Neural cell (in vitro differentiated cells): ENCODE results near the gene ICAM3. TPM values are rescaled to one million over a fixed set of nuclear protein-coding genes. Genes with fewer than 3 reads are reported as not detected.

ENCODE experiments used
- H2AFZ ChIP-seq: fragments of 200-600, 300-800 bp; sonication (generic), shearing (Covaris generic); 2 replicates; pipeline ENCODE4 v1.6.0; 2014; ENCODE audit warnings: low read depth, mild to moderate bottlenecking, antibody characterized with exemption, low read length, moderate library complexity
- H3F3A ChIP-seq: fragments of 200-600 bp; shearing (Covaris generic); 2 replicates; pipeline ENCODE4 v1.6.1; 2016; ENCODE audit warnings: mild to moderate bottlenecking, moderate library complexity, mixed read lengths, antibody characterized with exemption, low read length; ENCODE audit not compliant: insufficient read depth, poor library complexity, severe bottlenecking
- H3K27ac ChIP-seq: fragments of 200-600, 300-800 bp; sonication (generic), shearing (Covaris generic); 2 replicates; pipeline ENCODE4 v1.5.1; 2014; ENCODE audit warnings: mild to moderate bottlenecking, low read length, moderate library complexity
- H3K27me3 ChIP-seq: fragments of 300-800, 200-600 bp; sonication (generic), shearing (Covaris generic); 2 replicates; pipeline ENCODE4 v1.6.0; 2014; ENCODE audit warnings: mild to moderate bottlenecking, low read depth, low read length, moderate library complexity; ENCODE audit not compliant: insufficient read depth
- H3K36me3 ChIP-seq: fragments of 300-800, 200-600 bp; sonication (generic), shearing (Covaris generic); 2 replicates; pipeline ENCODE4 v1.5.1; 2014; ENCODE audit warnings: mild to moderate bottlenecking, antibody characterized with exemption, low read length, moderate library complexity; ENCODE audit not compliant: insufficient read depth
- H3K4me2 ChIP-seq: fragments of 300-800, 200-600 bp; sonication (generic), shearing (Covaris generic); 2 replicates; pipeline ENCODE4 v1.6.0; 2014; ENCODE audit warnings: mild to moderate bottlenecking, low read length
- H3K4me3 ChIP-seq: fragments of 300-800, 200-600 bp; sonication (generic), shearing (Covaris generic); 2 replicates; pipeline ENCODE4 v1.5.1; 2014; ENCODE audit warnings: mild to moderate bottlenecking, low read length, moderate library complexity
- H3K79me2 ChIP-seq: fragments of 200-600 bp; shearing (Covaris generic); replicated peaks from 2 replicates; pipeline ENCODE4 v1.6.0; 2014; ENCODE audit warnings: mild to moderate bottlenecking, low read length, moderate library complexity; ENCODE audit not compliant: insufficient read depth
- H3K9ac ChIP-seq: fragments of 300-800, 200-600 bp; sonication (generic), shearing (Covaris generic); 2 replicates; pipeline ENCODE4 v1.6.1; 2016; ENCODE audit warnings: mild to moderate bottlenecking, low read length, mixed read lengths
- H3K9me2 ChIP-seq: fragments of 200-600 bp; shearing (Covaris generic); 2 replicates; pipeline ENCODE4 v1.6.1; 2016; ENCODE audit warnings: mild to moderate bottlenecking, low read length, mixed read lengths; ENCODE audit not compliant: insufficient read depth
- H3K9me3 ChIP-seq: fragments of 200-600, 300-800 bp; sonication (generic), shearing (Covaris generic); 2 replicates; pipeline ENCODE4 v1.6.1; 2016; ENCODE audit warnings: mild to moderate bottlenecking, mixed run types, low read length, moderate library complexity, mixed read lengths
- H4K20me1 ChIP-seq: fragments of 200-600 bp; shearing (Covaris generic); 2 replicates; pipeline ENCODE4 v1.6.1; 2016; ENCODE audit warnings: mild to moderate bottlenecking, mixed run types; ENCODE audit not compliant: insufficient read depth
- EP300 ChIP-seq: fragments of 450-650 bp; conservative IDR thresholded peaks from 2 replicates; pipeline ENCODE4 v1.6.1; 2014; ENCODE audit warnings: antibody characterized with exemption, mild to moderate bottlenecking, moderate library complexity; ENCODE audit not compliant: poor library complexity, severe bottlenecking
- EZH2 ChIP-seq: fragments of 200-600, 300-800 bp; shearing (Covaris generic), sonication (generic); IDR thresholded peaks from 2 replicates; pipeline ENCODE4 v1.6.1; 2014; ENCODE audit warnings: antibody characterized with exemption, low read length, borderline replicate concordance, mild to moderate bottlenecking; ENCODE audit not compliant: insufficient read depth, poor library complexity, severe bottlenecking
- MXI1 ChIP-seq: fragments of 450-650 bp; conservative IDR thresholded peaks from 2 replicates; pipeline ENCODE4 v1.6.1; 2014; ENCODE audit warnings: antibody characterized with exemption, mild to moderate bottlenecking; ENCODE audit not compliant: poor library complexity, severe bottlenecking
- POLR2AphosphoS5 ChIP-seq: IDR thresholded peaks from 2 replicates; pipeline ENCODE4 v1.6.1; 2012
- RAD21 ChIP-seq: fragments of 450-650 bp; conservative IDR thresholded peaks from 2 replicates; pipeline ENCODE4 v1.6.1; 2014; ENCODE audit warnings: antibody characterized with exemption, mild to moderate bottlenecking, moderate library complexity
- REST ChIP-seq: IDR thresholded peaks from 2 replicates; pipeline ENCODE4 v1.6.1; 2012; ENCODE audit warnings: borderline replicate concordance
- SMC3 ChIP-seq: fragments of 450-650 bp; conservative IDR thresholded peaks from 2 replicates; pipeline ENCODE4 v1.6.1; 2014; ENCODE audit warnings: antibody characterized with exemption, mild to moderate bottlenecking, moderate library complexity; ENCODE audit not compliant: poor library complexity
- TAF1 ChIP-seq: IDR thresholded peaks from 2 replicates; pipeline ENCODE4 v1.6.1; 2012; ENCODE audit warnings: low read depth
- polyA plus RNA-seq: library from polyadenylated mRNA; depleted of rRNA; stranded (reverse); fragments of >200 nt; gene quantifications from 2 replicates; pipeline ENCODE4 v1.2.3, GENCODE V29; 2014
- TF ChIP-seq, protein P1 (sequence below): fragments of 450-650 bp; IDR thresholded peaks from 2 replicates; pipeline ENCODE4 v1.5.1; 2014; ENCODE audit warnings: antibody characterized with exemption, mild to moderate bottlenecking, moderate library complexity; ENCODE audit not compliant: poor library complexity, severe bottlenecking

The ICAM3 gene
- polyA plus RNA-seq, 1 donor from 2014 or later = 0.53 TPM

GRCh38 chr19:10294368-10294697 is 45.1 kb downstream of the ICAM3 start (continued):
- TF ChIP-seq, protein P1, sequence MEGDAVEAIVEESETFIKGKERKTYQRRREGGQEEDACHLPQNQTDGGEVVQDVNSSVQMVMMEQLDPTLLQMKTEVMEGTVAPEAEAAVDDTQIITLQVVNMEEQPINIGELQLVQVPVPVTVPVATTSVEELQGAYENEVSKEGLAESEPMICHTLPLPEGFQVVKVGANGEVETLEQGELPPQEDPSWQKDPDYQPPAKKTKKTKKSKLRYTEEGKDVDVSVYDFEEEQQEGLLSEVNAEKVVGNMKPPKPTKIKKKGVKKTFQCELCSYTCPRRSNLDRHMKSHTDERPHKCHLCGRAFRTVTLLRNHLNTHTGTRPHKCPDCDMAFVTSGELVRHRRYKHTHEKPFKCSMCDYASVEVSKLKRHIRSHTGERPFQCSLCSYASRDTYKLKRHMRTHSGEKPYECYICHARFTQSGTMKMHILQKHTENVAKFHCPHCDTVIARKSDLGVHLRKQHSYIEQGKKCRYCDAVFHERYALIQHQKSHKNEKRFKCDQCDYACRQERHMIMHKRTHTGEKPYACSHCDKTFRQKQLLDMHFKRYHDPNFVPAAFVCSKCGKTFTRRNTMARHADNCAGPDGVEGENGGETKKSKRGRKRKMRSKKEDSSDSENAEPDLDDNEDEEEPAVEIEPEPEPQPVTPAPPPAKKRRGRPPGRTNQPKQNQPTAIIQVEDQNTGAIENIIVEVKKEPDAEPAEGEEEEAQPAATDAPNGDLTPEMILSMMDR = no peak

DNA sequence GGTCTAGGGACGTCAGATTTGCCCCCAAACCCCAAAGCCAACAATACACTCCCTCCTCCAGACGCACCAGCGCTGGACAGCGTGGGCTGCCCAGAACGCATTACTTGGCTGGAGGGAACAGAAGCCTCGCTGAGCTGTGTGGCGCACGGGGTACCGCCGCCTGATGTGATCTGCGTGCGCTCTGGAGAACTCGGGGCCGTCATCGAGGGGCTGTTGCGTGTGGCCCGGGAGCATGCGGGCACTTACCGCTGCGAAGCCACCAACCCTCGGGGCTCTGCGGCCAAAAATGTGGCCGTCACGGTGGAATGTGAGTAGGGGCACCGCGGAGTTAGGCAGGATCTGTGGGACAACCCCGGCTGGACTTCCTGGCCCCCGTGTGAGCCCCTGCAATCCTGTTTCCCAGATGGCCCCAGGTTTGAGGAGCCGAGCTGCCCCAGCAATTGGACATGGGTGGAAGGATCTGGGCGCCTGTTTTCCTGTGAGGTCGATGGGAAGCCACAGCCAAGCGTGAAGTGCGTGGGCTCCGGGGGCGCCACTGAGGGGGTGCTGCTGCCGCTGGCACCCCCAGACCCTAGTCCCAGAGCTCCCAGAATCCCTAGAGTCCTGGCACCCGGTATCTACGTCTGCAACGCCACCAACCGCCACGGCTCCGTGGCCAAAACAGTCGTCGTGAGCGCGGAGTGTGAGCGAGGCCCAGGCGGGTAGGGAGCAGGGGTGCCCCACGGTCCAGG is 45.6 kb downstream of the ICAM3 start:
- no peak for TF ChIP-seq EP300
- H3K27me3 ChIP-seq = peaks cover 86% of the 10 kb centered on the region

DNA sequence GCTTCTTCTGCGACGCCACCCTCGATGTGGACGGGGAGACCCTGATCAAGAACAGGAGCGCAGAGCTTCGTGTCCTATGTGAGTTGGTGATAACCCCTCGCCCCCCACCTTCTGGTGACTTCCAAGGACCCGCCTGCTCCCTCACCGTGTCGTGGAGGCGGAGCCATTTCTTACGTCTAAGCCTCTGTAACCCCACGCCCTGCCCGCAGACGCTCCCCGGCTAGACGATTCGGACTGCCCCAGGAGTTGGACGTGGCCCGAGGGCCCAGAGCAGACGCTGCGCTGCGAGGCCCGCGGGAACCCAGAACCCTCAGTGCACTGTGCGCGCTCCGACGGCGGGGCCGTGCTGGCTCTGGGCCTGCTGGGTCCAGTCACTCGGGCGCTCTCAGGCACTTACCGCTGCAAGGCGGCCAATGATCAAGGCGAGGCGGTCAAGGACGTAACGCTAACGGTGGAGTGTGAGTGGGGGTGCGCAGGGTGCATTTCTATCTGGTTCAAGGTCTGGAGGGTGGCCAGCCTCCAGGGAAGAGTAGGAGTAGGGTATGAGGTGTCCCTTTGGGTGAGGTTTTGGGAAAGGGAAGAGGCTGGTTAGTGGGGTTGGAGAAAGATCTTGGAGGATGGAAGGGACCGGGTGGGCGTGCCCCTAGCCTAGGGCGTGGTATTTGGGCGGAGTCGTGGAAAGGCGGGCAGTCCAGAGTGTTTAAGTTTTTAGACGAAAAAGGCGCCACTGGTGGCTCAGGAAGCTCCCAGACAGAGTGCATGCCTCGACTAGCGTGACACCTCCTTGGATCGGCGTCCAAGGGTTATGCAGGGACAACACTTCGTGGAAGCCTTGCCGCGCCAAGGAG is 46.4 kb downstream of the ICAM3 start:
- no peaks in the 10 kb centered on the region for H3K9me2 ChIP-seq
- H3K79me2 ChIP-seq = no peaks in the 10 kb centered on the region
- peak overlapping the region; percentile 66 for H3K4me3 ChIP-seq
- no peaks in the 10 kb centered on the region for H3K9me3 ChIP-seq
- TF ChIP-seq MXI1 = no peak
- no peak for TF ChIP-seq POLR2AphosphoS5
- TF ChIP-seq EP300 = no peak
- no peak for TF ChIP-seq SMC3
- no peak for TF ChIP-seq RAD21
- TF ChIP-seq, protein P1 = no peak
- no peak for TF ChIP-seq REST
- no peak for TF ChIP-seq EZH2
- no peak for TF ChIP-seq TAF1
- H3K27me3 ChIP-seq = peaks cover 94% of the 10 kb centered on the region
- H3F3A ChIP-seq = no peaks in the 10 kb centered on the region
- H3K27ac ChIP-seq = no peak overlapping the region
- H3K9ac ChIP-seq = no peak overlapping the region
- H3K36me3 ChIP-seq = no peaks in the 10 kb centered on the region
- no peak overlapping the region for H3K4me2 ChIP-seq
- H2AFZ ChIP-seq = no peak overlapping the region
- H4K20me1 ChIP-seq = no peaks in the 10 kb centered on the region

More for the DNA sequence above, 45.6 kb downstream of the ICAM3 start:
- Histone ChIP-seq H3K9me2 (no peaks in the 10 kb centered on the region), H4K20me1 (no peaks in the 10 kb centered on the region), H3K4me3 (no peak overlapping the region), H3K9me3 (no peaks in the 10 kb centered on the region), H3K27ac (no peak overlapping the region), H3K4me2 (no peak overlapping the region), H3K36me3 (no peaks in the 10 kb centered on the region), H3K79me2 (no peaks in the 10 kb centered on the region), H3K9ac (no peak overlapping the region), H3F3A (no peaks in the 10 kb centered on the region), H2AFZ (no peak overlapping the region)
